Mesenchymal stem cell (in vitro differentiated cells and primary cell): Measurements from ENCODE around the gene TOP1.

Experiments used
- DNase-seq: peaks from one replicate; pipeline ENCODE4 v3.0.0-alpha.2; 2013
- H2AFZ ChIP-seq: one replicate; pipeline ENCODE4 v1.6.1; 2013; ENCODE audit warnings: low read depth, mild to moderate bottlenecking, control low read depth, inconsistent platforms, low read length, moderate library complexity
- H2AK5ac ChIP-seq: 2 replicates; pipeline ENCODE4 v1.6.1; 2013; ENCODE audit warnings: low read length, moderate library complexity, mild to moderate bottlenecking, inconsistent platforms; ENCODE audit not compliant: severe bottlenecking
- H2BK120ac ChIP-seq: one replicate; pipeline ENCODE4 v1.6.1; 2013; ENCODE audit warnings: low read depth, mild to moderate bottlenecking, inconsistent platforms, low read length, moderate library complexity
- H2BK12ac ChIP-seq, 2 experiments: one replicate each; pipeline ENCODE4 v1.6.1; 2013; ENCODE audit warnings: inconsistent platforms in 2 of 2, low read length in 2 of 2, mild to moderate bottlenecking in 2 of 2, moderate library complexity in 2 of 2, control low read depth in 1 of 2
- H2BK15ac ChIP-seq: one replicate; pipeline ENCODE4 v1.6.1; 2013; ENCODE audit warnings: mild to moderate bottlenecking, low read depth, inconsistent platforms; ENCODE audit not compliant: poor library complexity, severe bottlenecking
- H2BK5ac ChIP-seq: 2 replicates; pipeline ENCODE4 v1.6.1; 2013; ENCODE audit warnings: low read depth, mild to moderate bottlenecking, low read length, control low read depth, inconsistent platforms; ENCODE audit not compliant: poor library complexity, severe bottlenecking
- H3K14ac ChIP-seq, 2 experiments: one replicate each; pipeline ENCODE4 v1.6.1; 2013; ENCODE audit warnings: inconsistent platforms in 2 of 2, low read length in 2 of 2, control low read depth in 1 of 2, mild to moderate bottlenecking in 1 of 2, moderate library complexity in 1 of 2
- H3K18ac ChIP-seq, 2 experiments: one replicate each; pipeline ENCODE4 v1.6.1; 2013; ENCODE audit warnings: inconsistent platforms in 2 of 2, low read length in 2 of 2, control low read depth in 1 of 2, low read depth in 1 of 2, mild to moderate bottlenecking in 1 of 2
- H3K23ac ChIP-seq, 2 experiments: one replicate each; pipeline ENCODE4 v1.6.1; 2013; ENCODE audit warnings: inconsistent platforms in 2 of 2, low read length in 2 of 2, mild to moderate bottlenecking in 2 of 2, moderate library complexity in 2 of 2, control low read depth in 1 of 2
- H3K27ac ChIP-seq: 2 replicates; pipeline ENCODE4 v1.5.1; 2013; ENCODE audit warnings: mild to moderate bottlenecking, moderate library complexity, low read length, control low read depth, inconsistent platforms; ENCODE audit not compliant: poor library complexity, severe bottlenecking
- H3K27me3 ChIP-seq, 2 experiments: 2 replicates each; pipeline versions ENCODE4 v1.6.1 to v1.7.0; 2013; ENCODE audit warnings: low read length in 2 of 2, mild to moderate bottlenecking in 2 of 2, moderate library complexity in 2 of 2, control low read depth in 1 of 2, inconsistent platforms in 1 of 2; ENCODE audit not compliant: control insufficient read depth in 1 of 2, insufficient read depth in 1 of 2
- H3K36me3 ChIP-seq, 2 experiments: 2 replicates each; pipeline versions ENCODE4 v1.6.1 to v1.7.0; 2013; ENCODE audit warnings: low read length in 2 of 2, control low read depth in 1 of 2, inconsistent platforms in 1 of 2, low read depth in 1 of 2, mild to moderate bottlenecking in 1 of 2; ENCODE audit not compliant: insufficient read depth in 2 of 2, control insufficient read depth in 1 of 2
- H3K4ac ChIP-seq, 2 experiments: one replicate each; pipeline ENCODE4 v1.6.1; 2013; ENCODE audit warnings: inconsistent platforms in 2 of 2, low read length in 2 of 2, mild to moderate bottlenecking in 2 of 2, moderate library complexity in 2 of 2, control low read depth in 1 of 2, low read depth in 1 of 2
- H3K4me1 ChIP-seq: 2 replicates; pipeline ENCODE4 v1.6.1; 2013; ENCODE audit warnings: low read depth, low read length, control low read depth; ENCODE audit not compliant: control insufficient read depth, insufficient read depth
- H3K4me2 ChIP-seq: 2 replicates; pipeline ENCODE4 v1.6.1; 2013; ENCODE audit warnings: low read length, mild to moderate bottlenecking, inconsistent platforms; ENCODE audit not compliant: poor library complexity, severe bottlenecking
- H3K4me3 ChIP-seq, 2 experiments: 2 replicates each; pipeline versions ENCODE4 v1.5.1 to v1.7.0; 2013; ENCODE audit warnings: low read length in 2 of 2, mild to moderate bottlenecking in 2 of 2, control low read depth in 1 of 2, low read depth in 1 of 2; ENCODE audit not compliant: insufficient read depth in 1 of 2
- H3K79me1 ChIP-seq: replicated peaks from 2 replicates; pipeline ENCODE4 v1.6.1; 2013; ENCODE audit warnings: mild to moderate bottlenecking, control low read depth, low read length, inconsistent platforms; ENCODE audit not compliant: poor library complexity, severe bottlenecking
- H3K9ac ChIP-seq: 2 replicates; pipeline ENCODE4 v1.7.0; 2013; ENCODE audit warnings: mild to moderate bottlenecking, low read length, moderate library complexity
- H3K9me3 ChIP-seq: 2 replicates; pipeline ENCODE4 v1.7.0; 2013; ENCODE audit warnings: mild to moderate bottlenecking, low read length; ENCODE audit not compliant: control insufficient read depth
- H4K8ac ChIP-seq: one replicate; pipeline ENCODE4 v1.6.1; 2013; ENCODE audit warnings: inconsistent platforms, mild to moderate bottlenecking, low read length, moderate library complexity
- H4K91ac ChIP-seq: one replicate; pipeline ENCODE4 v1.6.1; 2013; ENCODE audit warnings: mild to moderate bottlenecking, low read length, inconsistent platforms
- WGBS: methylation state at CpG from one replicate; pipeline ENCODE4 v1.1.7; 2013; ENCODE audit warnings: mixed read lengths; 5-methylcytosine and 5-hydroxymethylcytosine counted together

TOP1 gene

DNA sequence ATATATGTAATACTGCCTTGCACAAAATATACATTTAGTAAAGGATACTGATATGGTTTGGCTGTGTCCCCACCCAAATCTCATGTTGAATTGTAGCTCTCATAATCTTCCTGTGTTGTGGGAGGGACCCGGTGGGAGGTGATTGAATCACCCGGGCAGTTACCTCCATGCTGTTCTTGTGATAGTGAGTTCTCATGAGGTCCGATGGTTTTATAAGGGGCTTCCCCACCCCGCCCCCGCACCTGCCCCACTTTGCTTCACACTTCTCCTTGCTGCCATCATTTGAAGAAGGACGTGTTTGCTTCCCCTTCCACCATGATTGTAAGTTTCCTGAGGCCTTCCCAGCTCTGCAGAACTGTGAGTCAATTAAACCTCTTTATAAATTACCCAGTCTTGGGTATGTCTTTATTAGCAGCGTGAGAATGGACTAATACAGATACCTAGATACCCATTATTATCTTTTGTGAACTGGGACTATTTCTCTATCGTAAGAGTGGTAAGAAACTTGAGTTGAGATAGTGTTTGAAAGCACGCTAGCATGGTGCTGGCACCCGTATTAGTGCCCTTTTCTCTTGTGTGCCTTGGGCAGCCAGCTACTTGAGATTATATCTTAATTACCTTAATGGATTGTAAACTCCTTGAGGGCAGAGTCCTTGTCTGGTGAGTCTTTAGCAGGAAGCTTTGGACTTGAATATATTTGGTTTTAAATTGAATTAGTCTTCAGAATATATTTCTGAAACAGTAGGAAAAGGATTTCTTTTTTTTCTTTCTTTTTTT lies 25.6 kb downstream of the TOP1 start:
- no peak overlapping the region for H2BK5ac ChIP-seq
- H2AFZ ChIP-seq, result no peak overlapping the region
- H3K23ac ChIP-seq, result no peak overlapping the region
- H3K4me1 ChIP-seq, result peaks cover 7% of the 10 kb centered on the region
- WGBS, result 92% methylated on average over 9 of the region's 10 CpGs
- no peak overlapping the region for H3K4ac ChIP-seq
- H3K79me1 ChIP-seq, result peaks cover 2% of the 10 kb centered on the region
- no peaks in the 10 kb centered on the region for H3K27me3 ChIP-seq
- no peak overlapping the region for H4K8ac ChIP-seq
- H3K14ac ChIP-seq, result no peak overlapping the region
- no peak for DNase-seq
- H3K27ac ChIP-seq, result no peak overlapping the region
- no peaks in the 10 kb centered on the region for H3K9me3 ChIP-seq
- H3K4me3 ChIP-seq, result no peak overlapping the region
- H3K36me3 ChIP-seq, result no peaks in the 10 kb centered on the region
- H2BK120ac ChIP-seq, result no peak overlapping the region
- H2AK5ac ChIP-seq, result no peak overlapping the region
- H3K4me2 ChIP-seq, result no peak overlapping the region
- H3K18ac ChIP-seq, result no peak overlapping the region
- H4K91ac ChIP-seq, result no peak overlapping the region
- H2BK15ac ChIP-seq, result no peak overlapping the region
- H3K9ac ChIP-seq, result no peak overlapping the region
- H2BK12ac ChIP-seq, result no peak overlapping the region

DNA sequence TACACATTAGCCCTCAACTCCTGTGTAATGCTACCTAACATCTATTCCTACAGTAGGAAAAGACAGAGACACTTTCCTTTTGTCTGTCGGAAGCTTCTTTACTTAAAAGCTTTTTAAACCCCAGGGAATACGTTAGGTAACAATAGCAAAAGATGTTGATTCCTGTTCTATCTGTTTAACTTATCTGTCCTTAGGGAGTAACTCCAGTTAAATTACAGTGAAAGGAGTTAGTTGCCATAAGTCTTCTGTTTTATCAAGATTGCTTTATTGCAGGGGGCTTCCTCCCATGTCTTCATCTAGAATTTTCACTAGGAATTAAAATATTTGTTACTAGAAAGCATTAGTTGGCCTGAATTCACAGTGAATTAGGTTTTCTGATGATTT lies 26.2 kb downstream of the TOP1 start:
- H3K27ac ChIP-seq, result no peak overlapping the region
- H3K27me3 ChIP-seq, result no peaks in the 10 kb centered on the region
- no peak overlapping the region for H2BK15ac ChIP-seq
- H3K4ac ChIP-seq, result no peak overlapping the region
- no peak overlapping the region for H4K91ac ChIP-seq
- no peak overlapping the region for H2BK5ac ChIP-seq
- H3K36me3 ChIP-seq, result no peaks in the 10 kb centered on the region
- no peak overlapping the region for H3K4me2 ChIP-seq
- H3K79me1 ChIP-seq, result no peaks in the 10 kb centered on the region
- H3K14ac ChIP-seq, result no peak overlapping the region
- H4K8ac ChIP-seq, result no peak overlapping the region
- H2BK120ac ChIP-seq, result no peak overlapping the region
- no peak overlapping the region for H2AK5ac ChIP-seq
- no CpG with 5 or more reads among the region's 2 CpGs for whole genome bisulfite sequencing
- H3K23ac ChIP-seq, result no peak overlapping the region
- no peak overlapping the region for H3K4me3 ChIP-seq
- H2BK12ac ChIP-seq, result no peak overlapping the region
- no peak overlapping the region for H3K9ac ChIP-seq
- no peak overlapping the region for H2AFZ ChIP-seq
- H3K18ac ChIP-seq, result no peak overlapping the region
- H3K9me3 ChIP-seq, result no peaks in the 10 kb centered on the region
- no peak for DNase-seq
- H3K4me1 ChIP-seq, result peaks cover 6% of the 10 kb centered on the region

GRCh38 chr20:41055679-41056078 lies 27.1 kb downstream of the TOP1 start:
- H3K9me3 ChIP-seq, result no peaks in the 10 kb centered on the region
- H3K14ac ChIP-seq, result no peak overlapping the region
- H3K18ac ChIP-seq, result no peak overlapping the region
- no peak overlapping the region for H2BK12ac ChIP-seq
- H3K79me1 ChIP-seq, result no peaks in the 10 kb centered on the region
- 100% methylated on average over 1 of the region's 1 CpG for WGBS
- no peak overlapping the region for H3K23ac ChIP-seq
- H2AFZ ChIP-seq, result no peak overlapping the region
- H3K27me3 ChIP-seq, result no peaks in the 10 kb centered on the region
- H4K8ac ChIP-seq, result no peak overlapping the region
- no peaks in the 10 kb centered on the region for H3K36me3 ChIP-seq
- no peak overlapping the region for H3K9ac ChIP-seq
- H2BK15ac ChIP-seq, result no peak overlapping the region
- no peak for DNase-seq
- no peak overlapping the region for H3K4me3 ChIP-seq
- no peak overlapping the region for H3K4ac ChIP-seq
- no peak overlapping the region for H2AK5ac ChIP-seq
- H4K91ac ChIP-seq, result no peak overlapping the region
- H2BK120ac ChIP-seq, result no peak overlapping the region
- H2BK5ac ChIP-seq, result no peak overlapping the region
- H3K4me1 ChIP-seq, result peaks cover 4% of the 10 kb centered on the region
- peak overlapping the region; percentile 72 for H3K4me2 ChIP-seq
- H3K27ac ChIP-seq, result no peak overlapping the region

DNA sequence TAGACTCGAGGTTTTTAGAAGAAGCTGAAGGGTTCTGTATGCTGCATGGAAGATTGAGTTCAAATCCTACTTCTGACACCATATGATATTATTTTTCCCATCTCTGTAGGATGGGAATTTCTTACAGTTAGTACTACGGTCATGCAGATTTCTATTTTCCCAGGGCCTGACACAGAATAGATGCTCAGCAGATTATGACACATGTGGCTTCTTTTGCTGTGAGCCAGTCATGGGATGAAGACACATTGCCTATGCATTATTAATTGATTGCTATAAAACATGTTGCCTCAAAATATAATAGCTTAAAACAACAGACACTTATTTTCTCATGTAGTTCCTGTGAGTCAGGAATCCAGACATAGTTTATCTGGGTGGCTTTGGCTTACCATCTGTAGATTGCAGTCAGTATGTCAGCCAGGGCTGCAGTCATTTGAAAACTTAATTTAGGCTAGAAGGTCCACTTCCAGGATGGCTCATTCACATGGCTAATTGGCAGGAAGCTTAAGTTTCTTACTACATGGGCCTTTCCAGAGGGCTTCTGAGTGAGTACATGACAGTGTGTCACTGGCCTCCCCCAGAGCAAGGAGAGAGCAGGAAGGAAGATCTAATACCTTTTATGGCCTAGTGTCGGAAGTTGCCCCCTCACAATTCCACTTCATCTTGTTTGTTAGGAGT lies 29.5 kb downstream of the TOP1 start:
- Histone ChIP-seq H3K4ac (no peak overlapping the region), H3K14ac (no peak overlapping the region), H3K79me1 (no peaks in the 10 kb centered on the region), H2AFZ (no peak overlapping the region), H3K9me3 (no peaks in the 10 kb centered on the region), H3K4me2 (no peak overlapping the region), H3K9ac (peak overlapping the region; percentile 20), H4K91ac (no peak overlapping the region), H3K18ac (no peak overlapping the region), H3K23ac (no peak overlapping the region), H2BK120ac (no peak overlapping the region), H3K4me1 (peaks cover 3% of the 10 kb centered on the region), H3K4me3 (no peak overlapping the region), H3K27ac (peak overlapping the region; percentile 9), H2BK12ac (no peak overlapping the region), H3K36me3 (peaks cover 2 to 23% of the 10 kb centered on the region in 2 experiments), H4K8ac (no peak overlapping the region), H2BK15ac (no peak overlapping the region), H3K27me3 (no peaks in the 10 kb centered on the region), H2AK5ac (no peak overlapping the region), H2BK5ac (no peak overlapping the region)
- peak; percentile 94 for DNase-seq
- WGBS, result 50% methylated on average over 2 of the region's 3 CpGs
